NCI-H748 treated with DMSO at 0.1 percent for 48 hours (cell line): ENCODE measurements around the gene GATAD2A.

Experiments used
- DNase-seq: peaks from one replicate; lab custom pipeline; 2025; lab: John Stamatoyannopoulos, UW

Gene GATAD2A

GRCh38 chr19:19488875-19489690 is 83.6 kb downstream of the GATAD2A start:
- DNase-seq, result no peak

DNA sequence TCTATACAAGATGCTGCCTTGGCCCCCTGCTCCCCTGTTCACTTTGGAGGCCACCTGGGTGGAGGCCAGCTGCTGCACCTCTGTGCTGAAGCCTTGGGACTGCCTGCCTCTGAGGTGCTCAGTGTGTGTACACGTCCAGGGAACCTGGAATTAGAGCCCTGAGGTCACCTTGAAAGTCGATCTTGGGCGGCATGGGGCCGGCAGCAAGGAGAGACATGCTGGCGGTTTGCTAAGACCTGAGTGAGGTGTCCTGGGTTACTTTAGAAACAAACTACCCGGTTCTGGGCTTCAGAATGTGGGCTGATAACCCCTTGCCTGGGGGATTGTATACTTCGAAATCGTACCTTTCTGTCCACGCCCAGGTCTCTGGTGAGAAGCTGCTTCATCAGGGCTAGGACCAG is 84.3 kb downstream of the GATAD2A start:
- no peak for DNase-seq

DNA sequence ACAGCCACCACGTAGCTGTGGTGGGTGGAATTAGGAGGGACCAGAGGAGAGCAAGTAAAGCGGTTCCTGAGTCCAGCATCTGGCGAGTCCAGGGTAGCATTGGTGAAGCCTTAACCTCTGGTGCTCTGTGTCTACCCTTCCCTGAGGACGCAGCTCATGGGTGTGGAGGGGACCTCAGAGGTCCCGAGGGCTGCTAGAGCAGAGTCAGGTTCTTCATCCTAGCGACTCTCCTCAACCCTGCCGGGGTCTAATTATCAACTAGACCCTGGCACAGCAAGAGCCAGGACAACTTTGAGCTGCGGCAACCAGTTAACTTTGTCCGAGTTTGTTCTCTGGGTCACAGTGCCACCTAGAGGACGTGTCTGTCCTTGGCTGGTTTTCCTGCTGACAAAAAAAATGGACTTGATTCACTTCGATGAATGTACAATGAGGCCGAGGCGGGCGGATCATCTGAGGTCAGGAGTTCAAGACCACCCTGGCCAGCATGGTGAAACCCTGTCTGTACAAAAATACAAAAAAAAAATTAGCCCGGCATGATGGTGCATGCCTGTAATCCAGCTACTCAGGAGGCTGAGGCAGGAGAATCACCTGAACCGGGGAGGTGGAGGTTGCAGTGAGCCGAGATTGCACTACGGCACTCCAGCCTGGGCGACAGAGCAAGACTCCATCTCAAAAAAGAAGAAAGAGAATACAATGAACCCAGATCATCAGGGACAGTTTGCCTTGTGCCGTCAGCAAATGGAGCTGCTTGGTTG is 84.9 kb downstream of the GATAD2A start:
- DNase-seq, result peak; percentile 38

DNA sequence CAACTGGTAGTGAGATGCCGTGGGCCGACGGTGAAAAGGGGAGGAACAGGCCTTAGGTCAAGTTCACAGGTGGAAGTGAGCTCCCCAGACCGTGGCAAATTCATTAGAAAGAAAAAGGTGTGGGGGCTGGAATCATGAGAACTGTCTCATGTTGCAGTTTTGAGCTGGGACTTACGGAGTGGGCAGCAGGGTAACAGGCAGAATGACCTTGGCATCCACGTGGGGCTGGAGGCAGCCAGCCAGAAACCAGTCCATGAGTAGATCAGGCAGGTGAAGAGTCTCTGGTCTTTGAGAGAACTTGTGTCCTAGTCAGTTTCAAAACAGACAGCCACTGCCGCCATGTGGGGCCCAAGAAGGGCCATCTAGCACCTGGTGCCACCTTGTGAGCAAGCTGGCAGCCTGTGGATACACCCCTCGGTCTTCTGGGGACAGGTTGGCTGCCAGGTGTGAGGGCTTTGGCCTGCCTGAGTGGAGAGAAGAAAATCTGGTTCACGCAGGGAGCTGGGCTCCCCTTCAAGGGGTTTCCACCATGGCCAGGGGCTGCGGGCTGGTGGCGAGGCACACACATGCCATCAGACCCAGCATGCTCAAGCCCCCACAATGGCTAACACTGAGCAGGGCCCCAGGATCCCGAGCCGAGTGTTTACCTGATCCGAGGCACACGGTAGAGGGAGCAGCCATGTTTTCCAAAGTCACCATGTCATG is 86.0 kb downstream of the GATAD2A start:
- no peak for DNase-seq

GRCh38 chr19:19492026-19492610 is 86.6 kb downstream of the GATAD2A start:
- no peak for DNase-seq

DNA sequence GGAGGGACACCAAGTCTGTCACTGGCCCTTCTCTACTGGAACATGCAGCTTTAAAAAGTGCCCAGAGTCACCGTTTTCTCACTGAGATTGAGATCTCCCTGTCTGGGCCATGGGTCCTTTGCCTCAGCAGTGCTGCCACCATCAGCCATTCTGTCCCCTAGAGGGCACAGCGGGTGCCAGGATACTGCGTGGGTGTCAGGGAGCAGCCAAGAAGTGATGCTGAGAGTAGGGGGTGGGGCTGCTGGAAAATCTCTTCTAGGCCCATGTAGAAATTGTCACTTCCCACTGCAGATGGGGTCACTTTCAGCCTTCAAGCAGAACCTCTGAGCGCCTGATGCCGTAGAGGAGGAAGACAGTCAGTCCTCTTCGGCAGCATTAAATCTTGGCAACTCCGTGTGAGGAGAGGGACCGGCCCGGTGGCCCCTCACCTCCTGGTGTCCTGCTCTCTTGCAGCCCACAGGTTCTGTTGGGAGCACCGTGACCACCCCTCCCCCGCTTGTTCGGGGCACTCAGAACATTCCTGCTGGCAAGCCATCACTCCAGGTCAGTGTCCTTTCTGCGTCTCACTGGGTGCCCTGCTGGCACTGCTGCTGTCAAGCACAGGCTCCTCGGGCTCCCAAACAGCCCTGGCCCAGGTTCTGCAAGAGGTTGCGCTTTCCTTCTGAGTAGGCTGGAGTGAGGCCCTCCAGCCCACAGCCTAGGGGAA is 88.5 kb downstream of the GATAD2A start:
- DNase-seq, result no peak

DNA sequence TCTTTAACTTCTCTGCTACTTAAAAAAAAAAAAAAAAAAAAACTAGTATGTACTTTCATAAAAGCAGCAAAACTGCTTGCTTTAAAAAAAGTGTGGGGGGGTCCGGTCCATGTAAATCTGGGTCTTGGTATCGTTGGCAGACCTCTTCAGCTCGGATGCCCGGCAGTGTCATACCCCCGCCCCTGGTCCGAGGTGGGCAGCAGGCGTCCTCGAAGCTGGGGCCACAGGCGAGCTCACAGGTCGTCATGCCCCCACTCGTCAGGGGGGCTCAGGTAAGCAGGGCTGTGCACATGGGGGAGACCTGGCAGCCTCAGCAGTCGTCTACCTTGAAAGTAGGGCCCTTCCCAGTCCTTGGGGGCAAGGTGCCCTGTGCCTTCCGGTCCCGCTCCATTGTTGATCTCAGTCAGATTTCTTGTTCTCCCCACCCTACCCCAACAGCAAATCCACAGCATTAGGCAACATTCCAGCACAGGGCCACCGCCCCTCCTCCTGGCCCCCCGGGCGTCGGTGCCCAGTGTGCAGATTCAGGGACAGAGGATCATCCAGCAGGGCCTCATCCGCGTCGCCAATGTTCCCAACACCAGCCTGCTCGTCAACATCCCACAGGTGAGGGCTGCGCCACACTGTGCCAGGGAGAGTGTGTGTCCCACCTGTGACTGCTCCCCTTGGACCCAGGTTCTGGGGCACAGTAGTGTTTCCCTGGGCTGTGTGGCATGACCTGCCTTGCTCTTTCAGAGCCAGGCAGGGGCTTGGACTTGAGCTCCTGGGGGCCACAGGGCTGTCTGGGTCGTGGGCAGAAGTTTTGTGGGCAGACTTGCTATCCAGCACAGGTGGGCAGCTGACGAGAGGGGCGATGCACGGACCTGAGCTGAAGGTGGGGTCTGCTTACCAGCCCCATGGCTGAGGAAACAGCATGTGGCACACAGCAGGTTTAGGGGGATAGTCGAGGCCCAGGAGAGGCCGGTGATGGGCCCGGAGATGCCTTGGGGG is 90.4 kb downstream of the GATAD2A start:
- DNase-seq, result no peak

DNA sequence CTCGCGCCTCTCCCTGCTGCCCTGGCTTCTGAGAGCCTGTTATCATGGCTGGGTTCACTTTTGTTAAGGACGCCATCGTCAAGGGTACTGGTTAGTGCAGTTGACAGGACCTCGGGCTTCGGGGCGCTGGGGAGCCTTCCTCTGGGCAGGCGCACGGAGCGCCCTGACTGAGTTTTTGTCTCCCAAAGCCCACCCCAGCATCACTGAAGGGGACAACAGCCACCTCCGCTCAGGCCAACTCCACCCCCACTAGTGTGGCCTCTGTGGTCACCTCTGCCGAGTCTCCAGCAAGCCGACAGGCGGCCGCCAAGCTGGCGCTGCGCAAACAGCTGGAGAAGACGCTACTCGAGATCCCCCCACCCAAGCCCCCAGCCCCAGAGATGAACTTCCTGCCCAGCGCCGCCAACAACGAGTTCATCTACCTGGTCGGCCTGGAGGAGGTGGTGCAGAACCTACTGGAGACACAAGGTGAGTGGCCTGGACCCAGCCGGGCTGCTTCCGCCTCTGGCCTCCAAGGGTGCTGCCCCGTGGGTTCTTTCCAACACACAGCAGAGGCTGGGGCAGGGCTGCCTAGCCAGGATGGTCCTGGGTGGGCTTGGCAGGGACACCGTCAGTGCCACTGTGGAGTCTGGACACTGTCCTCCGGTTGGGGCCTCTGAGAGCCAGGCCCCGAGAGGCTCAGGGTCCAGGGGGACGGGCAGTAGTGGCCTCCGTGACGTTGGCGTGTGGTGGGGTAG is 92.9 kb downstream of the GATAD2A start:
- no peak for DNase-seq

DNA sequence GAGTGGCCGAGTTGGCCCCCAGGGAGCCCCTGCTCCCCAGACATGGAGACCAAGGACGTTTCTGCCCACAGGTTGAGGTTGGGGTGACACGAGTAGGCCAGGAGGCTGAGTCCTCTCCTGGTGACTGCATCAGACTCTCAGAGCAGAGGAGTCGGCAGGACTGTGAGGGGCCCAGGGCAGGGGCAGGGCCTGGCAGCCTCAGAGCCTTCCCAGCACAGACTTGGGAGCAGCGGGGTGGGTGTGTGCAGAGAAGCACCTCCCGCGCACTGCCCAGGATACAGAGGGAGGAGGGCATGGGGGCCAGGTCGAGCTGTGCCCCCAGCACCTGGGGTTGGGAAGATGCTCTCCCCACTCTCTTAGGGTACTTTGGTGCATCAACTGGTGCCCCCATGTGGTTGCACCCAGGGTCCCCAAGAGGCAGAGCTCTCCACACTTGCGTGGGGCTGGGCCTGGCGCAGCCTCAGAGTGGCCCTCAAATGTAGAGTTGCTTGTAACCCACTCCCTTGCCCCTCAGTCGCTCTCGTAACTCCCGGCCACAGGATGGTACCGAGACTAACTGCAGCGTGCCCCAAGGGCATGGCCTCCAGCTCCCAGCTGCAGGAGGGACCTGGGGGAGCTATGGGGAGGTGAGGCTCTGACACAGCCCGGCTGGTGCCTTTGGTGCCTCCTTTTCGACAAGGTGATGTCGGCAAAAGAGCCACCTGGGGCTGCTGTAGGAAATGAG is 94.0 kb downstream of the GATAD2A start:
- no peak for DNase-seq

DNA sequence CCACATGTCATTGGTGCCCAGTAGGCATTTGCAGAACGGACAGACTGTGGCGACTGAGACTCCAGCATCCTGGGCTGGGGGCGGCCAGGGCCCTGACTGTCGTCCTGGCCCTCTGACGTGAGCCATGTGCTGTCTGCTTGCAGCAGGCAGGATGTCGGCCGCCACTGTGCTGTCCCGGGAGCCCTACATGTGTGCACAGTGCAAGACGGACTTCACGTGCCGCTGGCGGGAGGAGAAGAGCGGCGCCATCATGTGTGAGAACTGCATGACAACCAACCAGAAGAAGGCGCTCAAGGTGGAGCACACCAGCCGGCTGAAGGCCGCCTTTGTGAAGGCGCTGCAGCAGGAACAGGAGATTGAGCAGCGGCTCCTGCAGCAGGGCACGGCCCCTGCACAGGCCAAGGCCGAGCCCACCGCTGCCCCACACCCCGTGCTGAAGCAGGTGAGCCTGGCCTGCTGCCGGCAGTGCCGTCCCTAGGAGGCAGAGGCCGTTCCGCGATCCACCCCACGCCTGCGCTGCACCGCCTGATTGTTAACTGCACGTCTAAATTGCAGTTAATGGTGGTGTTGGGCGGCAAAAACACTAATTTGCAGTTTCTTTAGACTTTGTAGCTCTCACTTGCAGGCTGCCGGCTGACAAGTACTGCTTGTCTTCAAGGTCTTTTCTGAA is 95.6 kb downstream of the GATAD2A start:
- no peak for DNase-seq

- DNase-seq, result no peak
Measured at GRCh38 chr19:19501798-19502197, 96.3 kb downstream of the GATAD2A start.

- DNase-seq, result no peak
Measured at GRCh38 chr19:19502281-19502680, 96.8 kb downstream of the GATAD2A start.

DNA sequence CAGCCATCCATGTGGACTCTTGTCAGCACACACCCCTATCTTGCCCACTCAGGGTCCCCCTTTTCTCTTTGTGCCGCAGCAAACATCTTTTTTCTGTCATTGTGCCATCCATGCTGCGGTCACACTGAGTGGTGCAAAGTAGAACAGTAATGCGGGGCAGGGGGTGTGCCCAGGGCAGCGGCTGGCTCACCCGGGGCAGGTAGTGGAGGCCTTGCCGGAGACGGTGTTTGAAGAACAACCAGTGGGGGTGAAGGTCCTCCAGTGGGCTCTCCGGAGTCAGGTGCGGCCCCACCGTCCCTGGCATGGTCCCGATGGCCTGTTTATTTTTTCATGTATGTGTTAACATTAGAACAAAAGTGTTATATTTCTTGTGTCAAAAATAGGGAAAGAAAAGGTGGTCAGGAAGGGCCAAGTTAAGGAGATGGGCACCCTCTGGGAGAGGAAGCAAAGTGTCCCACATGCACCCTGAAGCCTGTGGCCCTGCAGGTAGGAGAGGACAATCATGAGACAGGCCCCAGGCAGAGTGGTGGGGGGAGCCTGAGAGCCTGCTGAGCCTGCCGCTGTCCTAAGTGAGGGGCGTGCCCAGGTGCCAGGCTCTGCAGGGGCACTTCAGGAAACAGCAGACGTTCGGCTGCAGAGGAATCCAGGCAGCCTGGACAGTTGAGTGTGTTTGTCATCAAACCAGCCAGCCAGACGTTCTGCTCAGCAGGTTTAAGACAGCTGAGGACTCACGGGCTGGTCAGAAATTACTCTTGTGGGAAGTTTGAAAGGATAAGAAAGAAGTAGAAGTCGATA is 97.5 kb downstream of the GATAD2A start:
- no peak for DNase-seq

DNA sequence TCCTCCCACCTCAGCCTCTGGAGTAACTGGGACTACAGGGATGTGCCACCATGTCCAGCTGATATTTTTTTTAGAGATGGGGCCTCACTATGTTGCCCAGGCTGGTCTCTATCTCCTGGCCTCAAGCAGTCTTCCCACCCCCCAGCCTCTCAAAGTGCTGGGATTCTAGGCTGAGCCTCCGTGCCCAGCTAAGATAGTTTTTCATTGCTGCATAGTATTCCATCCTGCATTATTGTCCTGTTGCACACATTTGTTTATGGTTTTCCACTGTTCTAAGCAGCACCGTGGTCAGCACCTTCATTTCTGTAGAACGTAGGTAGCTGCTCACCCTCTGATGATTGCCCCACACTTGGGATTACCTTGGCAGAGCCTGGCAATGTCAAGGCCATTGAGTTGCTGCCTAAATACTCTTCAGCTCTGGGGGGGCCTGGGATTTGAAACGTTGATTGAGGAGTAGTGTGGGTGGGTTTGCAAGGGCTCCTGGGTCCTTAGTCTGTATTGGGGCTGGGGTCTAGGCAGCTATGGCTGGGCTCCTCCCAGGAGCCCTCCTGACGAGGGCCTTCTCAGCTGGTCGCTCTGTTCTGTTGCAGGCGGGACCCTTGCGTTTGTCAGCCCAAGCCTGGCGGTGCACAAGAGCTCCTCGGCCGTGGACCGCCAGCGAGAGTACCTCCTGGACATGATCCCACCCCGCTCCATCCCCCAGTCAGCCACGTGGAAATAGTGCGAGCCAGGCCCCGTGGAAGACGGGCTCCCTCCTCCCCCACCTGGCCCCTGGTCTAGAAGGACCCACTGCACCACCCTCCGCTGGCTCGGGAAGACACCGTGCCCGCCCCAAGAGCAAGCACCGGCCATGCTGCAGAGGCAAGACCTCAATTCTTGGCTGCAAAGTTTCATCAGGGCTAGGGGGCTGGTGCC is 99.5 kb downstream of the GATAD2A start:
- no peak for DNase-seq

DNA sequence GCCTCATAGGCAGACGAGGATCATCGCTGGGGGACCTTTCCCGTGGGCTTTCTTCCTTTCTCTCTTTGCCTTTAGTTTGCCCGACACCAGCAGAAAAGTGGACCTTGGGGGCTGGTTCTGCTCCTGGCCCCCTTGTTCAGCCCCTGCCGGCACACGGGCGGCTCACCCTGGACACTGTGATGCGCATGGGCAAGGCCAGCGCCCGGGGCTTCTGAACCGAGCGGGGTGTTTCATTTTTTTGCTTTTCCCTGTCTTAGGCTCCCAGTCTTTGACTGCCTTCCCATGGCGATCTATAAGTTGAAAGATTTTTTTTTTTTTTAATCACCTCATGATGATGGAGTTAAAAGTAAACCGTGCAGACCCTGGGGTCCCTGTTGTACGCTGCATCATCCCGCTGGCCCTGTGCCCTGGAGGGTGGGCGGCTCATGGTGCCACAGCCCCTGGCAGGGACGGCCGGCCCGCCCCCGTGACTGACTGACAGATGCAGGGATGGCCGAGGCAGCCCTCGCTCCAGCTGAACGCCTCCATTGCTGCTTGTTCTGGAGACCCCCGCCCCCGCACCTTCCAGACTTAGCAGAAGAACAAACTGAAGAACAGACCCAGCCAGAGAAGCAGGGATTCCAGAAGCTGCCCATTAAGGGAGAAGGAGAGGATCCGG is 100.3 kb downstream of the GATAD2A start:
- no peak for DNase-seq

DNA sequence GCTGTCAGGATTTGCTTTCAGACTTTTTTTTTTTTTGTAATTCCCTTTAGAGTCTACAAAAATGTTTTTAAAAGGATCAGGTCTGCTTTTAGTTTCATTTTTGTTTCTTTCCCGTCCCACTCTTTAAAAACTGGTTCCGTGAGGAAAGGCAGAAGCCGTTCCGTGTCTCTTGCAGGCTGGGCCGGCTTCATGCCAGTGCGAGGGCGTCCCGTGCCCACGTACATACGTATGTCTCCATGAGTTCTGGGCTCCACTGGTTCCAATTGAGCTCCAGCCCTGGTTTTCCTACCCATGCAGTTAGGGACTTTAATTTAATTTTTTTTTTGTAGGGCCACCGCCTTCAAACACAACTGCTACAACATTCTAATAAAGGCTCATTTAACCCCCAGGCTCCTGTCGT is 101.1 kb downstream of the GATAD2A start:
- DNase-seq, result no peak
